Measurements from ENCODE around the gene PCNX2.

The PCNX2 gene

GRCh38 chr1:233215135-233215760 is 80.3 kb downstream of the PCNX2 start:
- H4K20me1 ChIP-seq (ENCODE audit: insufficient read depth, low read length, poor library complexity, severe bottlenecking): no peaks in the 10 kb centered on the region
- H3K27me3 ChIP-seq (ENCODE audit: insufficient read depth, low read length, poor library complexity, severe bottlenecking): no peaks in the 10 kb centered on the region
- no peaks in the 10 kb centered on the region for H3K9me2 ChIP-seq (replicated peaks; ENCODE audit: low read depth, low read length)
- no peak overlapping the region for H3K4me3 ChIP-seq (ENCODE audit: low read length, poor library complexity, severe bottlenecking)
- H3K4me1 ChIP-seq (ENCODE audit: insufficient read depth, low read length, poor library complexity, severe bottlenecking): no peaks in the 10 kb centered on the region
- H2AFZ ChIP-seq (ENCODE audit: low read length): no peak overlapping the region
- H3K36me3 ChIP-seq (ENCODE audit: insufficient read depth, low read length): peaks cover 4% of the 10 kb centered on the region; the same call in 1 of the 2 replicates
- H3K79me2 ChIP-seq (ENCODE audit: insufficient read depth, low read length): no peaks in the 10 kb centered on the region
- no peak overlapping the region for H3K4me2 ChIP-seq (ENCODE audit: low read depth, low read length, poor library complexity, severe bottlenecking)
- no peaks in the 10 kb centered on the region for H3F3A ChIP-seq (ENCODE audit: low read depth)
- H3K9ac ChIP-seq (ENCODE audit: low read depth, low read length, poor library complexity, severe bottlenecking): no peak overlapping the region
- no peaks in the 10 kb centered on the region for H3K9me3 ChIP-seq (ENCODE audit: insufficient read depth, low read depth, low read length)
- no peak for TF ChIP-seq EZH2phosphoT487 (IDR thresholded peaks at IDR 0.05; ENCODE audit: borderline replicate concordance)
- TF ChIP-seq, protein P1, sequence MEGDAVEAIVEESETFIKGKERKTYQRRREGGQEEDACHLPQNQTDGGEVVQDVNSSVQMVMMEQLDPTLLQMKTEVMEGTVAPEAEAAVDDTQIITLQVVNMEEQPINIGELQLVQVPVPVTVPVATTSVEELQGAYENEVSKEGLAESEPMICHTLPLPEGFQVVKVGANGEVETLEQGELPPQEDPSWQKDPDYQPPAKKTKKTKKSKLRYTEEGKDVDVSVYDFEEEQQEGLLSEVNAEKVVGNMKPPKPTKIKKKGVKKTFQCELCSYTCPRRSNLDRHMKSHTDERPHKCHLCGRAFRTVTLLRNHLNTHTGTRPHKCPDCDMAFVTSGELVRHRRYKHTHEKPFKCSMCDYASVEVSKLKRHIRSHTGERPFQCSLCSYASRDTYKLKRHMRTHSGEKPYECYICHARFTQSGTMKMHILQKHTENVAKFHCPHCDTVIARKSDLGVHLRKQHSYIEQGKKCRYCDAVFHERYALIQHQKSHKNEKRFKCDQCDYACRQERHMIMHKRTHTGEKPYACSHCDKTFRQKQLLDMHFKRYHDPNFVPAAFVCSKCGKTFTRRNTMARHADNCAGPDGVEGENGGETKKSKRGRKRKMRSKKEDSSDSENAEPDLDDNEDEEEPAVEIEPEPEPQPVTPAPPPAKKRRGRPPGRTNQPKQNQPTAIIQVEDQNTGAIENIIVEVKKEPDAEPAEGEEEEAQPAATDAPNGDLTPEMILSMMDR (conservative IDR thresholded peaks at IDR 0.05; ENCODE audit: low read length): no peak

GRCh38 chr1:233211595-233211994 is 83.9 kb downstream of the PCNX2 start:
- Histone ChIP-seq H3K27me3 (ENCODE audit: insufficient read depth, low read length, poor library complexity, severe bottlenecking) (no peaks in the 10 kb centered on the region), H3K36me3 (ENCODE audit: insufficient read depth, low read length) (no peaks in the 10 kb centered on the region; the same call in 1 of the 2 replicates), H3K4me3 (ENCODE audit: low read length, poor library complexity, severe bottlenecking) (no peak overlapping the region), H3K9me2 (replicated peaks; ENCODE audit: low read depth, low read length) (no peaks in the 10 kb centered on the region), H3F3A (ENCODE audit: low read depth) (no peaks in the 10 kb centered on the region), H3K4me1 (ENCODE audit: insufficient read depth, low read length, poor library complexity, severe bottlenecking) (no peaks in the 10 kb centered on the region), H3K9me3 (ENCODE audit: insufficient read depth, low read depth, low read length) (no peaks in the 10 kb centered on the region), H3K79me2 (ENCODE audit: insufficient read depth, low read length) (no peaks in the 10 kb centered on the region), H3K4me2 (ENCODE audit: low read depth, low read length, poor library complexity, severe bottlenecking) (no peak overlapping the region), H4K20me1 (ENCODE audit: insufficient read depth, low read length, poor library complexity, severe bottlenecking) (no peaks in the 10 kb centered on the region), H2AFZ (ENCODE audit: low read length) (no peak overlapping the region), H3K9ac (ENCODE audit: low read depth, low read length, poor library complexity, severe bottlenecking) (no peak overlapping the region)
- TF ChIP-seq, protein P1 (conservative IDR thresholded peaks at IDR 0.05; ENCODE audit: low read length): no peak
- TF ChIP-seq EZH2phosphoT487 (IDR thresholded peaks at IDR 0.05; ENCODE audit: borderline replicate concordance): no peak

- no peak overlapping the region for H2AFZ ChIP-seq (ENCODE audit: low read length)
- H3K4me2 ChIP-seq (ENCODE audit: low read depth, low read length, poor library complexity, severe bottlenecking): no peak overlapping the region
- TF ChIP-seq, protein P1 (conservative IDR thresholded peaks at IDR 0.05; ENCODE audit: low read length): no peak
- TF ChIP-seq EZH2phosphoT487 (IDR thresholded peaks at IDR 0.05; ENCODE audit: borderline replicate concordance): no peak
- no peaks in the 10 kb centered on the region for H3K9me3 ChIP-seq (ENCODE audit: insufficient read depth, low read depth, low read length)
- no peaks in the 10 kb centered on the region for H3K79me2 ChIP-seq (ENCODE audit: insufficient read depth, low read length)
- no peaks in the 10 kb centered on the region for H3K9me2 ChIP-seq (replicated peaks; ENCODE audit: low read depth, low read length)
- H3F3A ChIP-seq (ENCODE audit: low read depth): no peaks in the 10 kb centered on the region
- H3K4me3 ChIP-seq (ENCODE audit: low read length, poor library complexity, severe bottlenecking): no peak overlapping the region
- no peaks in the 10 kb centered on the region for H3K27me3 ChIP-seq (ENCODE audit: insufficient read depth, low read length, poor library complexity, severe bottlenecking)
- no peaks in the 10 kb centered on the region; the same call in 1 of the 2 replicates for H3K36me3 ChIP-seq (ENCODE audit: insufficient read depth, low read length)
- no peaks in the 10 kb centered on the region for H3K4me1 ChIP-seq (ENCODE audit: insufficient read depth, low read length, poor library complexity, severe bottlenecking)
- H4K20me1 ChIP-seq (ENCODE audit: insufficient read depth, low read length, poor library complexity, severe bottlenecking): no peaks in the 10 kb centered on the region
- H3K9ac ChIP-seq (ENCODE audit: low read depth, low read length, poor library complexity, severe bottlenecking): no peak overlapping the region
Measured at GRCh38 chr1:233211106-233211505, 84.4 kb downstream of the PCNX2 start.

Data from Loucy (cell line).